Inflammatory macrophage (primary cell): Measurements from ENCODE around the gene NUDT22.

Experiments used
- DNase-seq, 2 donors: peaks; one replicate each; pipeline ENCODE4 v3.0.0-alpha.2; 2020 to 2022

The NUDT22 gene

GRCh38 chr11:64206457-64207255, 19.4 kb upstream of the NUDT22 start, which contains the start of gene FERMT3:
FERMT3 (plus strand) TSS chr11:64206721; CDS start chr11:64207365, 644 bp downstream.
- peak; percentile 84 to 94 for DNase-seq

GRCh38 chr11:64207256-64208085, 18.6 kb upstream of the NUDT22 start:
- DNase-seq = peak; percentile 89 to 95

DNA sequence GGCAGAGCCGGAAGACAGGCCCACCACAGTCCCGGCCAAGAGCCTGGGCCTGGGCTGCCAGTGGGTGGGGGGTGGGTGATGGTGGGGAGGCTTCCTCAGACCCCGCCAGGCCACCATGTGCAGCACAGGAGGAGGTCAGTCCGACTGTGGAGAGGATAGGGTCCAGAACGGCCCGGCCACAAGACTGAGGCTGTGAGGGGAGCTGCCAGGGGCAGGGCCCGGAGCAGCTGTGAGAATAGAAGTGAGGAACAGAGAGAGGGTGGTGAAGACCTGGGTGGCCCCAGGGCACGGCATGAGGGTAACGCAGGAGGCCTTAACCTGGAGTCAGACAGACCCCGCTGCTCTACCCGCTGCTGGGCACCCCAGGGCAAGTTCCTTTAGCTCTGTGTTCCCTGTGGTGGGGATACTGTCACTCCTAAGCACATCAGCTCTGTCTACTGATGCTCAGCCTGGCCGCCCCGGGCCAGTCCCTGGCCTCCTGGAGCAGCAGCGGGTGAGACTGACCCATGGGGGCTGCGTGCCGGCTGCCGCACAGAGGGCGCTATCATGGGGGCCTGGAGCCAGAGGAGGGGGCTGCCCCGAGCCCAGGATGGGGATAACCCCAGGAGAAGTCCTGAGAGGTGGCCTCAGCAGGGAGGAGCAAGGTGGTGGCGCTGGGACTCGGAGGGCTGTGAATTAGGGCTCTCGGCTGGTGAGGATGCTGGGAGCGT, 17.8 kb upstream of the NUDT22 start:
- DNase-seq = no peak

- no peak for DNase-seq
Observed at GRCh38 chr11:64208796-64209562, 17.1 kb upstream of the NUDT22 start.

- no peak for DNase-seq
Observed at GRCh38 chr11:64209563-64209843, 16.6 kb upstream of the NUDT22 start.

GRCh38 chr11:64210301-64211020, 15.6 kb upstream of the NUDT22 start:
- DNase-seq = no peak

- no peak for DNase-seq
Observed at GRCh38 chr11:64211181-64211872, 14.7 kb upstream of the NUDT22 start.

DNA sequence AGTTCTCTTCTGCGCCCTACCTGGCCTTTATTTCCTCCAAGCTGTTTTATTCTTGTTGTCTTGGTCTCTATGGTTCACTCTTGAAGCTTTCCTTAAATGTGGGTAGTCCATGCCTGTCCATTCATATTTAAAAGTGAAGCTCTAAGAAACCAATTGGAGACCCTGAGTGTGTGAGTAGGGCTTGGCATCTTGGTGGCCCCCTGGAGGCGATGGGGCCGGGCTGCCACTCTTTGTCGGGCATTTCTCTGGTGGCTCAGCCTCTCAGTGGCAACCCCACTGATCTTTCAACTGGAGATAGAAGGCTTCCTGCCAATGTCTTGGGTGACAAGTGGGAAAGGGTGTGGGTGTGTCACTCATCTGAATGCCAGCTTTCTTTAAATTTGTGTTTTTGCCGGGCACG, 9.2 kb upstream of the NUDT22 start:
- no peak for DNase-seq

DNA sequence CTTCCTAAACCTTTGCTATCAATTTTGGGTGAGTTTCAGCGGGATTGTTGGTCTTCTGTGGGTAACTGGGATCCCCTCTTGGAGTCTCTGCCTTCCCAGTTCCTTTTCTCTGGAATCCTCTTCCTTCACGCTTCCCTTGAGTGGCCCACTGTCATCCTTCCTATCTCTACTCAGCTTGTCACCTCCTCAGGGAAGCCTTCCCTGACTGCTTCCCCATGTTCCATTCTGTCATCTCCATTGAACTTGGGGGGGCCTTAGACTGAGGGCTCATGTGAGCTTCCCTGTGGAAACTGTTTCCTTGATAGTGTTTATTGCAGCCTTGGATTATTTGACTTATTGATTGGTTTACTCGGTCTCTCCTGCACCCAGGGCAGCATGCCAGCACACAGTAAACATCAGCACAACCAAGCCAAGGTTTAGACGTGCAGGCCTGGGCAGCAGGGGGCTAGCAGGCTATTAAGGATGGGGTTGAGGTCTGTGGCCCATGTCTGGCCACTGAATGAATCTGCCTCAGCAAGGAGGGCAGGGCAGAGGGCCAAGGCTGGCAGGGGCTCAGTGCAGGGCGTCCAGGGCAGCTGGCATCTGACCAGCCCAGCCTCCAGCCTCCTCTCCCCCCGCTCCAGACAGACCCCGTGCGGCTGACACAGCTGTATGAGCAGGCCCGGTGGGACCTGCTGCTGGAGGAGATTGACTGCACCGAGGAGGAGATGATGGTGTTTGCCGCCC, 7.3 kb upstream of the NUDT22 start:
- DNase-seq = no peak

- no peak for DNase-seq
Observed at GRCh38 chr11:64219354-64219684, 6.8 kb upstream of the NUDT22 start.

DNA sequence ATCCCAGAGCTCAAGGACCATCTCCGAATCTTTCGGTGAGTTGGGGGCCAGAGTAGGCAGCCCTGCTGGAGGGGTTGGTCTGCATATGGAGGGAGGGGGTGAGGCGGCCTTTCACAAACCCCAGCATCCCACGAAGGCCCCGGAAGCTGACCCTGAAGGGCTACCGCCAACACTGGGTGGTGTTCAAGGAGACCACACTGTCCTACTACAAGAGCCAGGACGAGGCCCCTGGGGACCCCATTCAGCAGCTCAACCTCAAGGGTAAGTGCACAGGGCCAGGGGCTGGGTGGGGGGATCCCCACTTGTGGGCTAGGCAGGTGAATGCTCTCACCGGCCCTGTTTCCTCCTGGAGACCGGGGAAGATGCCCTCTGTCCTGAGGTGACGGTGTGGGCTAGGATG, 6.3 kb upstream of the NUDT22 start:
- DNase-seq = no peak

DNA sequence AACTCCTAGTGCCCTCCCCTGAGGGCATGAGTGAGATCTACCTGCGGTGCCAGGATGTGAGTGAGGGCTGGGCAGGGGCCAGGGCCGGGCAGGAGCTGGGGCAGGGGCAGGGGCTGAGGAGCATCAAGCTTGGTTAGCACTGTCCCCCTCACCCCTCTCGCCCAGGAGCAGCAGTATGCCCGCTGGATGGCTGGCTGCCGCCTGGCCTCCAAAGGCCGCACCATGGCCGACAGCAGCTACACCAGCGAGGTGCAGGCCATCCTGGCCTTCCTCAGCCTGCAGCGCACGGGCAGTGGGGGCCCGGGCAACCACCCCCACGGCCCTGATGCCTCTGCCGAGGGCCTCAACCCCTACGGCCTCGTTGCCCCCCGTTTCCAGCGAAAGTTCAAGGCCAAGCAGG, 5.8 kb upstream of the NUDT22 start:
- DNase-seq = no peak

- DNase-seq = no peak
Observed at GRCh38 chr11:64220798-64221197, 5.3 kb upstream of the NUDT22 start.

DNA sequence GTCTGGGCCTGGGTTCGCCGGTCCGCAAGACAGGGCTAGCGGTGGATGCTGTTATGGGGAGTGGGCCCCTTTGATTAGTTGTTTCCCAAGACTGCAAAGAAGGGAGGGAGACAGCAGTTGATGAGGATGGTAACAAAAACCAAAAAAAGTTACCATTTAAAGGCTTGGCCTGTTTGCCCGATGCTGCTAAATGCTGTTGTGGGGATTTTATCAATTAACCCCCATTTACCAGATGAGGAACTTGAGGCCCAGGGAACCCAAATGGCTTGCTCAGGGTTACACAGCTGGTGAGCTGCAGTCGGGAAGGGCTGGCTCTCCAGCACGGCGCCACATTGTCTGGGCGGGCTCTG, 3.4 kb upstream of the NUDT22 start:
- DNase-seq = no peak

- no peak for DNase-seq
Observed at GRCh38 chr11:64223001-64223651, 2.9 kb upstream of the NUDT22 start.

GRCh38 chr11:64224151-64224890, 1.8 kb upstream of the NUDT22 start:
- DNase-seq = no peak

DNA sequence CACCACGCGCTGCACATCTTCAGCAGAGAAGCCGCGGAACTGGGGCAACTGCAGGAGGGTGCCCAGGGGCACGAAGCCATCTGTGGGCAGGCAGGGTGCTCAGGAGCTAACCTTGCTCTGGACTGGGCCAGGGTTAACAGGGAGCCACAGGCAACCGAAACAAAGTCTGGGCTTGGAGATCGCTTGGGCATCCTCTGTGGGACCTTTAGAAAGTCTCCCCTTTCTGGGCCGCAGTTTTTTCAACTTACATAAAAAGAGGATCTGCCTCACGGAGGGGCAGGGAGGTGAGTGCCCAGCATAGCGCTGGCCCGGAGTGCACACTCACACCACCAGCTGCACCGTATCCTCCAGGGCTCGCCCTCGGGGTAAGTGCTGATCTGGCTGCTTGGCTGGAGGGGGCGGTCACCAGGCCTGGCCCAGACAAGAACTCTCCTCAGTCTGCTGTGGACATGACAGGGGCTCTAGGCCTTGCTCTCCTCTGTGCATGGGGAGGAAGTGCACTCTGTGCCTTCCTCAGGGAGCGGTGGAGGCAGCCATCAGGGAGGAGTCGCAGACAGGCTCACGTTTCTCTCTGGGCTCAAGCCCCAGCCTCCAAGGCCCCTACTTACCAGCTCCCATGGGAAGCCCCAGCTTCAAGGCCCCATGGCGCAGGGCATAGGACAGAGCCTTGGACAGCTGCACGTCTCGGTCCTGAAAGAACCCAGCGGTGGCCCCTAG, 1.0 kb upstream of the NUDT22 start:
- peak in 1 of 2 donors; percentile 55 for DNase-seq

DNA sequence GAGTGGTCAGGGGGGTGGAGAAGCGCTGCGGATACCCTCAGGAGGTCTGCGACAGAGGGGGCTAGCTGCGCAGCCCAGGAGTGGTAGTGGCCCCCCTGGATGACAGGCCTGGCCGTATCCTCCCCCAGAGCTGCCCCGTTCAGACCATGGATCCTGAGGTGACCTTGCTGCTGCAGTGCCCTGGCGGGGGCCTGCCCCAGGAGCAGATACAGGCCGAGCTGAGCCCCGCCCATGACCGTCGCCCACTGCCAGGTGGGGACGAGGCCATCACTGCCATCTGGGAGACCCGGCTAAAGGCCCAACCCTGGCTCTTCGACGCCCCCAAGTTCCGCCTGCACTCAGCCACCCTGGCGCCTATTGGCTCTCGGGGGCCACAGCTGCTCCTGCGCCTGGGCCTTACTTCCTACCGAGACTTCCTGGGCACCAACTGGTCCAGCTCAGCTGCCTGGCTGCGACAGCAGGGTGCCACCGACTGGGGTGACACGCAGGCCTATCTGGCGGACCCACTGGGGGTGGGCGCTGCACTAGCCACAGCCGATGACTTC, 505 bp downstream of the NUDT22 start:
- DNase-seq = peak; percentile 82 to 93
